ENCODE data around the gene KPNA2. TPM values are rescaled to one million over a fixed set of nuclear protein-coding genes. Genes with fewer than 3 reads are reported as not detected.
"Not testable (repeated sequence)": the region's sequence is repeated elsewhere in the genome, so short reads cannot be mapped to it uniquely, and the experiment has no call there.

The KPNA2 gene
- total RNA-seq: 100 to 1,000 TPM; 138 to 148 TPM

DNA sequence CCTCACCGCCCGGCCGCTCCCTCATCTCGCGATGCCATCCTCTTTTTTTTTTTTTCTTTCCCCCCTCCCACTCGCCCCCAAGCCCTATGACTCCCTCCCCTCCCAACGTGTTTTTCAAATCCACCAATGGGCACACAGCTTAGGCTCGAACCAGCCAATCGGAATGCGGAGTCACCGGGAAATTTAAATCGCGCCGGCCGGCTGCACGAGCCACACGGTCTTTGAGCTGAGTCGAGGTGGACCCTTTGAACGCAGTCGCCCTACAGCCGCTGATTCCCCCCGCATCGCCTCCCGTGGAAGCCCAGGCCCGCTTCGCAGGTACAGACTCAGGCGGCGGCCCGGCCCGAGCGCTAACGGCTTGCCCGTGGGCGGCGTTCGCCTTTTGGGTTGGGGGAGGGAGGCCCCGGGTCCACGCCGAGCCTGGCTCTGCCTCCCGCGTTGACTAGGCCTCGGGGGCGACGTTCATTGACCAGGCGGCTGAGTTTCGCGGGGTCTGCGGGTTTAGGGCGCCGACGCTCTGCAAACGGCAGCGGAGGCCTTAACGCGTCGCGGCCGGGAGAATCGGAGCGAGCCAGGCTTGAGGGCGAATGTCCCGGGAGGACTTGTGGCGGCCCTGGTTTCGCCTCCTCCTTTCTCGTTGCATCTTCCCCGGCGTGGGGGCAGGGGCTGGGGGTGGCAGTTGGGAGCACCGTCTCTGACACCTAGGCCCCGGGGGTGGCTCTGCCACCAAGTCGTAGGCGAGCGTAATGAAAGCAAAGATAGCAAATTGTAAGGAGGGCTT lies at the start of gene KPNA2:
Gene KPNA2, plus strand, starts transcription at position 213 of the 781 bp plus-strand sequence. CDS start 1,398 bp downstream, outside the sequence.
- DNase-seq: peak; percentile 88
- Mint-ChIP-seq H3K27me3 (no peaks in the 10 kb centered on the region), H3K36me3 (peaks cover 24% of the 10 kb centered on the region)

DNA sequence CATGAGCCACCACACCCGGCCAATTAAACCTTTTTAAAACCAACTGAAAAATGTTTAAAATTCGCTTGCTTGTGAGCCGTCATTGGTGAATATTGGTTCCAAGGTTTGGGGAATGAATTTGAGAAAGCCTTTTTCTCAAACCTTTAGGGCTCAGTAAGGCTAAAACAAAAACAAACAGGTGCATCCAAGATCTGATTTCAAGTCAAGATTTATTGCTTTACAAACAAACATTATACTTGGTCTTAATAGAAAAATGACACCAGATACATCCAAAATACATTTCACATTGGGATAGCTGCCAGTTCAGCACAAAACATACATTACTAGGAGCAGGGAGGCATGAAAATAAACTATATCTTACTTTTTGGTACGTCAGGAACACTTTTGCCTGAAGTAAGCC lies 44.6 kb upstream of the KPNA2 start:
- Mint-ChIP-seq H3K36me3 (no peaks in the 10 kb centered on the region), H3K4me3 (no peak overlapping the region)

More for the DNA sequence above, at the start of gene KPNA2:
- H3K27ac Mint-ChIP-seq: peak within 1 kb of the TSS; percentile 95
- POLR2A ChIA-PET: interaction anchor here (0.6 to 2.3 kb wide), 5 partner anchors 16 to 336 kb away, joined by 3 to 17 read pairs (median 8); no protein-coding TSS in a partner anchor
- peak within 1 kb of the TSS; percentile 98 for H3K4me3 Mint-ChIP-seq
- peaks cover 11% of the 10 kb centered on the region for H3K4me1 Mint-ChIP-seq
- H3K9me3 Mint-ChIP-seq: no peaks in the 10 kb centered on the region
- ATAC-seq (ENCODE audit: low read depth): peak; percentile 94

DNA sequence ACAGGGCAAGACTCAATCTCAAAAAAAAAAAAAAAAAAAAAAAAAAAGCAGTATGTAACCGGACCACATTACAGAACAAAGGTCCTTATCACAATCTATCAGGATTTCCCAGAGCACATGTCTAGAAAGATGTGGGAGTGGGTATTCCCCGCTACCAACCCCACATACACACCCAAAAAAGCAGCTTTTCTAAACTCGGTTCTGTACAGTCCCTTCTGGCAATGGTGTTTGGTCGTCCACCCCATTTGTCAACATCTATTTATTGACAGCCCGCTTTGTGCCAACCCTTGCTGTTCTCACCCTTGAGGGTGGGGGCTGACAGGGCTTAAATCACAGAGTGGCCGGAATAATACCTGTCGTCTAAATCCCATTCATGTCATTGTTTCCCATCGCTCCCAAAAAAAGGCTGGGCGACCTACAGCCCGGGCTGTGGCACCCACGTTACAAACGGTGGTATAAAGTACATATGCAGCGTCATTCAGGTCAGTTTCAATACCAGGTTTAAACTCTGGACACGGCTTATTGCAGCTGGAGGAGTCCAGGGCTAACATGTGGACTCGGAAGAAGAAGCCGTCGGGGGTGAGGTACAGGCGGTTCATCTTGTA lies 42.9 kb upstream of the KPNA2 start:
- Mint-ChIP-seq H3K27ac (peak overlapping the region; percentile 80), H3K4me1 (peaks cover 27% of the 10 kb centered on the region), H3K36me3 (no peaks in the 10 kb centered on the region), H3K4me3 (peak overlapping the region; percentile 90), H3K9me3 (no peaks in the 10 kb centered on the region), H3K27me3 (peaks cover 37% of the 10 kb centered on the region)
- POLR2A ChIA-PET: interaction anchor here (0.7 to 1.0 kb wide), 2 partner anchors 110 to 168 kb away, joined by 3 to 9 read pairs; no protein-coding TSS in a partner anchor
- ATAC-seq (ENCODE audit: low read depth): no peak
- DNase-seq: no peak

More for the DNA sequence above, 44.6 kb upstream of the KPNA2 start:
- Mint-ChIP-seq H3K27ac (no peak overlapping the region), H3K27me3 (peaks cover 20% of the 10 kb centered on the region), H3K9me3 (no peaks in the 10 kb centered on the region), H3K4me1 (peaks cover 22% of the 10 kb centered on the region)
- POLR2A ChIA-PET: no interaction called here
- no peak for ATAC-seq (ENCODE audit: low read depth)
- DNase-seq: no peak

DNA sequence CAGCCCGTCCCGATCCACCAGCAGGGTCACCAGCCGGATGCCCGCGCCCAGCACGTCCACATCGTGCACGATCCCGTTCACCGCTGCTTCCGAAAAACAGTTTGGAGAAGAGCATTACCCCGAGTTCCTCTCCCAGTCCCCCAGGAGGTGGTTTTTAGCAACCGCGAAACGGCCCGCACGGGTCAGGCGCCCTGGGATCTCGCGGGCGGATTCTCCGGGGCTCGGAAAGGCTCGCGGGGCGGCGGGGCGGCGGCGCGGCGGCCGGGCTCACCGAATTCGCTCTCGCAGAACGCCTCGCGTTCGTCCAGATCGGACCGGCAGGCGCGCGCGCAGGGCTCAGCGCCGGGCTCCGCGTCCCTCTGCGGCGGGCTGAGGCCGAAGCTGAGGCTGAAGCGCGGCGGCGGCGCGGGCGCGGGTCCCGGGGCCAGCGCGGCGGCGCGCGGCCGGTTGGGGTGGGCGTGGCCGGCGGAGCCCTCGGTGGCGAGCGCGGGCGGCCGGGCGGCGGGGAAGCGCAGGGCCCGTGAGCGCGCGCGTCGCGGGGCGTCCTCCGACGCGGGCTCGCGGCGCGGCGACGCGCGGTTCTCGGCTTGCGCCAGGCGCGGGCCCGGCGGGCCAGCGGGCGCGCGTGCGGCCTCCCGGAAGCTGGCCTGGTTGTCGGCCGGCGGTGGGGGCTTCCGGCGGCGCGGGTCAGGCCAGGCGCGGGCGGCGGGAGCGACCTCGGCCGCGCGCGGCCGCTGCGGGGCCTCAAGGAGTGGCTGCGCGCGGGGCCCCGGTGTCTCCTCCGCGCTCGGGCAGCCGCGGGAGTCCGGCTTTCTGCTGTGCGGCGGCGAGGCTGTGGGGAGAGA lies 42.2 kb upstream of the KPNA2 start:
- Mint-ChIP-seq H3K27ac (peak overlapping the region; percentile 80), H3K27me3 (peaks cover 43% of the 10 kb centered on the region), H3K4me1 (peaks cover 27% of the 10 kb centered on the region), H3K9me3 (no peaks in the 10 kb centered on the region), H3K36me3 (no peaks in the 10 kb centered on the region), H3K4me3 (peak overlapping the region; percentile 90)
- POLR2A ChIA-PET: interaction anchor here (1.0 to 1.5 kb wide), 2 partner anchors 26 to 109 kb away, joined by 3 to 6 read pairs; no protein-coding TSS in a partner anchor
- ATAC-seq (ENCODE audit: low read depth) (peak; percentile 69), DNase-seq (peak; percentile 85)

DNA sequence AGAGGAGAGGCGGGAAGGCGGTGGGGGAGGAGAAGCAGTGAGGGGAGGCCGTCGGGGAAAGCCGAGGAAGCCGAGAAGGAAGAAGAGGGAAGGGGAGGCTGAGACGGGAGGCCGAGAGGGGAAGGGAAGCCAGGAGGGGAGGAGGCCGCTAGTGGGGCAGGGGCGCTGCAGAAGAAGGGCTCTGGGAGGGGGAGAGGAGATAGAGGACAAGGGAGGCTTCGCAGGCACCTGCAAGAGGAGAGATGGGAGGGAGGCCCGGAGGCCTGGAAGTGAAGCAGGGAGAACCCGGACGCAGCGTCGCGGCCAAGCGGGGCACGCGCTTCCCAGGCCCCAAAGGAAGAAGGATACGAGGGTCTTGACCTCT lies 41.6 kb upstream of the KPNA2 start:
- ATAC-seq (ENCODE audit: low read depth) (peak; percentile 1), DNase-seq (no peak)
- peak overlapping the region; percentile 73 for H3K27ac Mint-ChIP-seq
- H3K36me3 Mint-ChIP-seq: no peaks in the 10 kb centered on the region
- H3K4me1 Mint-ChIP-seq: peaks cover 27% of the 10 kb centered on the region
- peak overlapping the region; percentile 82 for H3K4me3 Mint-ChIP-seq
- H3K27me3 Mint-ChIP-seq: peaks cover 49% of the 10 kb centered on the region
- POLR2A ChIA-PET: interaction anchor here (1.0 to 1.5 kb wide), 2 partner anchors 26 to 108 kb away, joined by 3 to 6 read pairs; no protein-coding TSS in a partner anchor
- no peaks in the 10 kb centered on the region for H3K9me3 Mint-ChIP-seq

DNA sequence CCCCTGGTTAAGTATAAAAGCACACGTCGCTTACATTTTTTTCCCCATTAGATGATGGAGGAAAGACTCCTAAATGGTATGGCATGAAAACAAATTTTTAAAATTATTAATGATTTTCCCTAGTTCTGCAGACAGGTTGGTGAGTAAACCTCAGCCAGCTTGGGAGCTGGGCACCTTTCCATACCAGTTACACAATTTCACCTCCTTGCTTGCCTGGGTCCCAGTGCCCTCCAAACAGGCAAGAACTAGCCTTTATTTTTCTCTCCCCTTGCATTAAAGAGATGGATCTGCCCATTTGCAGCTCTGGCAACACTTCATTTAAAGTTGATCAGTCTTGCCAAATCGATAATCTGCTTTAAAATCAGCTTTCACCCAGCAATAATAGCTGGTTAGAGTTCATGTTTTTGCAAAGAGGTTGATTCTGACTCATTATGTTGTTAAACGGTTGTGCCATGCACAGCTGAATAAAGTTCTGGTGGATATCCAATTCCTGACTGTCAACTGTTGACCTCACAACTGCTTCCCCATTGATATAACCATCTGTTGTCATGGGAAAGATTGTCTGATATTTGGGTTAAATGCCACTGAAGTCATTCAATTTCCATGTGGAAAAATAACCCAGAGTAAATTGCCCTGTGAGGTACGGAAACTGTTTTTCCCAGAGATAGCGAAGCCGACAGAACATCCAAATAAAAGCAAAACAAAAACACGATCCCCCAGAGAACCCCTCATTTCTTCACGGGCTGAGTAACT lies 40.5 kb upstream of the KPNA2 start:
- no peaks in the 10 kb centered on the region for H3K9me3 Mint-ChIP-seq
- peak overlapping the region; percentile 82 for H3K4me3 Mint-ChIP-seq
- no peaks in the 10 kb centered on the region for H3K36me3 Mint-ChIP-seq
- H3K27me3 Mint-ChIP-seq: peaks cover 56% of the 10 kb centered on the region
- no peak overlapping the region for H3K27ac Mint-ChIP-seq
- POLR2A ChIA-PET: interaction anchor here (0.6 to 1.5 kb wide), 3 partner anchors 25 to 522 kb away, joined by 3 to 6 read pairs (median 3); partner anchors contain the start of gene KPNA2
- DNase-seq (no peak), ATAC-seq (ENCODE audit: low read depth) (no peak)
- H3K4me1 Mint-ChIP-seq: peaks cover 27% of the 10 kb centered on the region

DNA sequence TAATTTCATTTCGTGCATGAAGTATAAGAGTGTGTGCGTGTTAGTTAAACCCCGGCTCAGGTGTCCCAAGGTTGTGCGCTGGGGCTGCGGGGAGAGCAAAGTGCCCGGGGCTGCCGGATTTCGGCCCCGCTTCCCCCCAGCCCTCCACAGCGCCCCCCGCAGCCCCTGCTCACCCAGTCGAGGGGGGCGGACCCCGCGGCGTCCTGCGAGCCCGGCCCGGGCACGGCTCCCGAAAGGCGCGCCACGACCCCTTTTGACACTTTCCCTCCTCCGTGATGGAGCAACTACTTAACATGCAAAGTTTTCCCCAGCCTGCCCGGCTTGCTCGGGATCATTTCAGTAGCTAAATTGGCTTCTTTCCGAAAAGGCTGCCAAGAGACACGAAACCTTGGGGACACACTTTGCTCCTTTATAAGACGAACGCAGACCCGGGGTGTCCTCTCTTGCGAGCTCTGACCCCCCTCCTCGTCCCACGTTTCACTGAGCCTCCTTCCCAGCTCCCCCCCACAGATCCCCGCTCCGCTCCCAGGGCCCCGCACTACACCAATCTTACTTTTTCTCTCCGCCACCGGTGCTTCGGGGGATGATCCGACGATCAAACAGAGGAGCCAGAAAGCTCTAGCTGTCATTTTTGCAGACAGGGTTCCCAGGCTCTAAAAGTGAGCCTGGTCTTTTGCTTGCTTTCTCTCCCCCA lies 39.8 kb upstream of the KPNA2 start:
- Mint-ChIP-seq H3K4me1 (peaks cover 27% of the 10 kb centered on the region), H3K27ac (no peak overlapping the region), H3K27me3 (peaks cover 56% of the 10 kb centered on the region), H3K9me3 (no peaks in the 10 kb centered on the region), H3K36me3 (no peaks in the 10 kb centered on the region), H3K4me3 (peak overlapping the region; percentile 82)
- ATAC-seq (ENCODE audit: low read depth) (peak; percentile 8), DNase-seq (peak; percentile 54)
- POLR2A ChIA-PET: interaction anchor here (1.0 kb wide), 2 partner anchors 24 to 40 kb away, joined by 3 read pairs; partner anchors contain the start of gene KPNA2

DNA sequence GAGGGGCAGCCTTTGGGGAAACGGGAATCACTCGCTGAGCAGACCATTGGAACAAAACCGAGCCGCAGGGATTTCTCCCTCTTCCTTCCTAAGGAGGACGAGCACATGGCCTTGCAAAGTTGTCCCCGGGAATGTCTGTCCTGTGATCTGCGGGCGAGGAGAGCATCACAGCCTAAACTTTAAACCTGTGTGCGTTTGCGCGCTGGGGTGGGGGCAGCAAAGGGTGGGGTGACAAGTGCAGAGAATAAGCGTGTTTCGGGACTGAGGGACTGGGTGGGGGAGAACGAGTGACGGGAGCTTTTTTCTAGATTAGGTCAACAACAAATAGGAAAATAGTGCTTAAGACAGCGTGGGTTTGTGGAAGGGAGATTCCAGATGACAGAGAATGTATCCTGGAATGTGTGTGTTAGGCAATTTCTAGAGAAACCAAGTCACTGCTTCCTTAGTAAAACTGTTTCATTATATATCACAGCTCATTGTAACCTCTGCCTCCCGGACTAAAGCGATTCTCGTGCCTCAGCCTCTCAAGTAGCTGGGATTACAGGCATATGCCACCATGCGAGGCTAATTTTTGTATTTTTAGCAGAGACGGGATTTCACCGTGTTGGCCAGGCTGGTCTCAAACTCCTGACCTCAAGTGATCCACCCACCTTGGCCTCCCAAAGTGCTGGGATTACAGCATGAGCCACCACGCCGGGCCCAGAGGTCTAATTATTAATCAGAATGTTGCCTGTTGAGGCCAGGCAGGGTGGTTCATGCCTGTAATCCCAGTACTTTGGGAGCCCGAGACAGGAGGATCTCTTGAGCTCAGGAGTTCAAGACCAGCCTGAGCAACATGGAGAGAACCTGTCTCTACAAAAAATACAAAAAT lies 39.0 kb upstream of the KPNA2 start, which contains the start of gene C17orf58:
Gene C17orf58, minus strand, starts transcription at position 169 of the 871 bp plus-strand sequence. CDS start 271 bp downstream, outside the sequence.
- H3K27me3 Mint-ChIP-seq: peaks cover 56% of the 10 kb centered on the region
- not testable (repeated sequence) for H3K27ac Mint-ChIP-seq; ATAC-seq (ENCODE audit: low read depth); DNase-seq; H3K36me3 Mint-ChIP-seq; H3K9me3 Mint-ChIP-seq
- H3K4me3 Mint-ChIP-seq: peak within 1 kb of the TSS; percentile 82
- H3K4me1 Mint-ChIP-seq: peaks cover 27% of the 10 kb centered on the region
- POLR2A ChIA-PET: interaction anchor here (1.0 kb wide), 1 partner anchor 23 kb away, joined by 3 read pairs; no protein-coding TSS in a partner anchor

DNA sequence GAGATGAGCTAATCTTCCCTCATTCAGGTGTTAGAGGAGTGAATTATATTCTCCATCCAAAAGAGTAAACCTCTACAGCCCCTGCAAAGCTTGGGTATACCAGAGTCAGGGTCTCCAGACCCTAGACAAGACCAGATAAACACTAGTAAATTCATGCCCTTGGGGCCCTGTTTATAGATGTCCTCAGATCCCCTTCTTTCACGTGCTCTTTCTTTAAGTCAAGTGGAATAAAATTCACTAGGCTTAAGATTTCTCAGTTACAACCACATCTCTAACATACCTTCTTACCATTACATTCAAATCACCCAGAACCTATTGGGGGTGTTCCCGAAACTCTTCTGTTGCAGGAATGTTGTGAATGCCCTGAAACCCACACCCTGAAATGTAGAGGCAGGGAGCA lies 37.1 kb upstream of the KPNA2 start:
- no peaks in the 10 kb centered on the region for H3K36me3 Mint-ChIP-seq
- POLR2A ChIA-PET: interaction anchor here (0.6 kb wide), 1 partner anchor 172 kb away, joined by 3 read pairs; no protein-coding TSS in a partner anchor

DNA sequence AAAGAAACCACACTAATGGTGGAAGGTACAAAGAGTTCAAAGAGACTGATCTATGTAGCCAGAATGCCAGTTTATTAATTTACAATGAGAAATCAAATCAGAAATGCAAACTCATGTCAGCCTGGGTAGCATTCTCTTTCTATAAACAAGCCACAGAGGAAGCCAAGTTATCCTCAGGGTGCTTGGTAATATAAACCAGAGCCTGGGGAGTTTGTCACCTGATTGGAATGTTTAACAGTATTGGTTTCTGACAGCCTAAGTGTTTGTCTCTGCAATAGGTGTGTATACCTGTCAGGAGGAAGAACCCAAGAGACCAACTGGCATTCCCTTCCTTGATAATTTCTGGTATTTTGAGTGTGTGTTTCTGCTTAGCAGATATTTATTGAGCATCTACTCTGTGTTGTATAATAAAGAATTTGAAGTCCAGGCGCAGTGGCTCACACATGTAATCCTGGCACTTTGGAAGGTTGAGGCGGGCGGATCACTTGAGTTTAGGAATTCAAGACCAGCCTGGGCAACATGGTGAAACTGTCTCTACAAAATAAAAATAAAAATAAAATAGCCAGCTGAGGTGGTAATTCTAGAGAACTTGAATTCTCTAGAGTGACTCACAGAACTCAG lies 36.1 kb upstream of the KPNA2 start:
- H3K4me1 Mint-ChIP-seq: peaks cover 17% of the 10 kb centered on the region
- H3K9me3 Mint-ChIP-seq: no peaks in the 10 kb centered on the region
- H3K36me3 Mint-ChIP-seq: no peaks in the 10 kb centered on the region
- H3K27me3 Mint-ChIP-seq: peaks cover 49% of the 10 kb centered on the region
- DNase-seq (no peak), ATAC-seq (ENCODE audit: low read depth) (no peak)
- POLR2A ChIA-PET: no interaction called here
- H3K4me3 Mint-ChIP-seq: no peak overlapping the region
- H3K27ac Mint-ChIP-seq: no peak overlapping the region

More for the DNA sequence above, 37.1 kb upstream of the KPNA2 start:
- ATAC-seq (ENCODE audit: low read depth) (no peak), DNase-seq (no peak)
- peaks cover 53% of the 10 kb centered on the region for H3K27me3 Mint-ChIP-seq
- no peak overlapping the region for H3K27ac Mint-ChIP-seq
- H3K4me1 Mint-ChIP-seq: peaks cover 21% of the 10 kb centered on the region
- no peaks in the 10 kb centered on the region for H3K9me3 Mint-ChIP-seq
- H3K4me3 Mint-ChIP-seq: no peak overlapping the region

DNA sequence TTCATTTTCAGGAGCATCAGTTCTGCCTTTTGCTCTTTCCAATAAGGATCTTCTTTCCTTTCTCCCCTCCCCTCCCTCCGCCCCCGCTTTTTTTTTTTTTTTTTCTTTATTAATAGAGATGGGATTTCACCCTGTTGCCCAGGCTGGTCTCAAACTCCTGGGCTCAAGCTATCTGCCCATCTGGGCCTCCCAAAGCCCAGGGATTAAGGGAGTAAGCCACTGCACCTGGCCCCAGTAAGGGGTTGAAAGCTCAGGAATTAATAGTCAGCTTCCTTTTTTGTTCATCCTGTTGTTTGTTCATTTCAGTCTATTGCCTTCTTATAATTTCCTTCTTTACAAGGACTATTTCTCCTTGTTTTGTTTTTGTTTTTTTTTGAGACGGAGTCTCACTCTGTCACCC lies 31.3 kb upstream of the KPNA2 start:
- POLR2A ChIA-PET: no interaction called here
- H3K27ac Mint-ChIP-seq: no peak overlapping the region
- H3K4me1 Mint-ChIP-seq: no peaks in the 10 kb centered on the region
- no peaks in the 10 kb centered on the region for H3K9me3 Mint-ChIP-seq
- peaks cover 6% of the 10 kb centered on the region for H3K27me3 Mint-ChIP-seq
- DNase-seq: no peak
- no peak overlapping the region for H3K4me3 Mint-ChIP-seq
- H3K36me3 Mint-ChIP-seq: no peaks in the 10 kb centered on the region
- no peak for ATAC-seq (ENCODE audit: low read depth)
